ENCODE measurements around the gene ABHD13.
A peak's percentile ranks its signal among the peaks of the same experiment; 100 is the strongest.
"Not testable (repeated sequence)": the region's sequence is repeated elsewhere in the genome, so short reads cannot be mapped to it uniquely, and the experiment has no call there.

Gene ABHD13

GRCh38 chr13:108266321-108266990, 48.3 kb downstream of the ABHD13 start:
- H3K27ac Mint-ChIP-seq = peak overlapping the region; percentile 23
- H3K36me3 Mint-ChIP-seq (ENCODE audit: low read depth) = peaks cover 3% of the 10 kb centered on the region
- no peak for DNase-seq
- H3K27me3 Mint-ChIP-seq = no peaks in the 10 kb centered on the region
- no peaks in the 10 kb centered on the region for H3K9me3 Mint-ChIP-seq
- H3K4me1 Mint-ChIP-seq (ENCODE audit: low read depth) = peaks cover 42% of the 10 kb centered on the region
- H3K4me3 Mint-ChIP-seq = peak overlapping the region; percentile 11

GRCh38 chr13:108267347-108267746, 49.2 kb downstream of the ABHD13 start:
- no peaks in the 10 kb centered on the region for H3K27me3 Mint-ChIP-seq
- H3K4me1 Mint-ChIP-seq (ENCODE audit: low read depth) = peaks cover 44% of the 10 kb centered on the region
- H3K27ac Mint-ChIP-seq = no peak overlapping the region
- no peak overlapping the region for H3K4me3 Mint-ChIP-seq
- H3K9me3 Mint-ChIP-seq = no peaks in the 10 kb centered on the region
- peaks cover 3% of the 10 kb centered on the region for H3K36me3 Mint-ChIP-seq (ENCODE audit: low read depth)
- DNase-seq = no peak

DNA sequence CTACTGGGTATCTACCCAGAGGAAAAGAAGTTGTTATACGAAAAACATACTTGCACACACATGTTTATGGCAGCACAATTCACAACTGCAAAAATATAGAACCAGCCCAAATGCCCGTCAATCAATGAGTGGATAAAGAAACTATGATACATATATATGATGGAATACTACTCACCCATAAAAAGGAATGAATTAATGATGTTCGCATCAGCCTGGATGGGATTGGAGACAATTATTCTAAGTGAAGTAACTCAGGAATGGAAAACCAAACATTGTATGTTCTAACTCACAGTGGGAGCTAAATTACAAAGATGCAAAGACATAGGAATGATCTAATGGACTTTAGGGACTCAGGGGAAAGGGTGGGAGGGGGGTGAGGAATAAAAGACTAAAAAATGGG, 49.7 kb downstream of the ABHD13 start:
- not testable (repeated sequence) for H3K27ac Mint-ChIP-seq; H3K4me3 Mint-ChIP-seq; H3K27me3 Mint-ChIP-seq; H3K36me3 Mint-ChIP-seq (ENCODE audit: low read depth); H3K9me3 Mint-ChIP-seq; DNase-seq
- peaks cover 46% of the 10 kb centered on the region for H3K4me1 Mint-ChIP-seq (ENCODE audit: low read depth)

DNA sequence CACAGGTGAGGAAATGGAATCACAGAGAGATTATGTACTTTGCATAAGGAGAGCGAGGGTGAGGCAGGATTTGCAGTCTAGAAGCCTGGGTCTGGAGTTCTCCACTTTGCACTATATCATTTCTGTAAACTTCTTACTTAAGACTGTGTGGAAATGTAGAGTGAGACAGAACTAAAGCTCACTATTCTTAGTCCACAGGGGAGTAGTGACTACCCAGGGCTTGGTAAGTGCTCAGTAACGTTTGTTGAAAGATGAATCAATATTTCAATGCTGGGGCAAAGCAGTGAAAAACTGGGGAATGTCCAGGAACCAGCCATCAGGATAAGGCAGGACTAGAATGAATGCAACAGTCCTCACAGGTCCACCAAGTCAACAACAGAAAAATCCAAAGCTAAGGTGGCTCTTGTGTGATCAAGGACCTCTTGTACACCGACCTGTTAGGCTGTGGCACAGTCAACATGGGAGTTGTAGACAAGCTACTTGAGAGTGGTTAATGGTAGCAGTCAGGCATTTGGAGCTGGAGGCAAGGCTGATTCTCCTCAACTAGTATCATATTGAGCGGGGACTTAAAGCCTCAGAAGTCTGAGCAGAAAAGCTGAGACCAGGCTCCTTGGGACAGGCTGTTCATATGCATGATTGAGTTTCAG, 50.4 kb downstream of the ABHD13 start:
- Mint-ChIP-seq H3K4me3 (no peak overlapping the region), H3K9me3 (no peaks in the 10 kb centered on the region), H3K36me3 (ENCODE audit: low read depth) (peaks cover 3% of the 10 kb centered on the region), H3K27me3 (no peaks in the 10 kb centered on the region), H3K4me1 (ENCODE audit: low read depth) (peaks cover 46% of the 10 kb centered on the region), H3K27ac (peak overlapping the region; percentile 55)
- no peak for DNase-seq

DNA sequence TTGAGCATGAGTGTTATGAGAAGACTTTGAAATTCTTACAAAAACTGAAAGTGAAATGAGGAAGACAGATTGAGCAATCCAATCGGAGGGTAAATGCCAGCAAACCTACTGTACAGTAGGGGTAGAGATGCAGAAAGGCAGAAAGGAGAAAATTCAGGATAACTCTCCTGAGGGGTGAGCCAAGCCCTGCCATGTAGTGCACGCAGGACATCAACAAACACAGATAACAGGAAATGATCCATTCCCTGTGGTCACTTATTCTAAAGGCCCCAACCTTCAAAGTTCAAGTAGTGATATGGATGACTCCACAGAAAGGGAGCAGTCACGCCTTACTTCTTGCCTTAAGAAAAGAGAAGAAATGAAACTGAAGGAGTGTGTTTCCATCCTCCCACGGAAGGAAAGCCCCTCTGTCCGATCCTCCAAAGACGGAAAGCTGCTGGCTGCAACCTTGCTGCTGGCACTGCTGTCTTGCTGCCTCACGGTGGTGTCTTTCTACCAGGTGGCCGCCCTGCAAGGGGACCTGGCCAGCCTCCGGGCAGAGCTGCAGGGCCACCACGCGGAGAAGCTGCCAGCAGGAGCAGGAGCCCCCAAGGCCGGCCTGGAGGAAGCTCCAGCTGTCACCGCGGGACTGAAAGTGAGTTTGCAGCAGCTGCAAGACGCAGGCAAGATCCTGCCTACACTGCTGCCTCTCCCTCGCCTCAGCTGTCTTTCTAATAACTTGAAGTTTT, 51.6 kb downstream of the ABHD13 start, which contains the start of gene TNFSF13B:
Gene TNFSF13B (plus strand): TSS at position 118 of the 728 bp plus-strand sequence. CDS start 178 bp downstream, at position 296.
- Mint-ChIP-seq H3K27me3 (no peaks in the 10 kb centered on the region), H3K27ac (peak within 1 kb of the TSS; percentile 92), H3K36me3 (ENCODE audit: low read depth) (peaks cover 3% of the 10 kb centered on the region), H3K9me3 (no peaks in the 10 kb centered on the region), H3K4me3 (peak within 1 kb of the TSS; percentile 77), H3K4me1 (ENCODE audit: low read depth) (peaks cover 46% of the 10 kb centered on the region)
- DNase-seq = peak; percentile 67

- Mint-ChIP-seq H3K9me3 (no peaks in the 10 kb centered on the region), H3K4me3 (peak overlapping the region; percentile 77), H3K27ac (peak overlapping the region; percentile 92), H3K27me3 (no peaks in the 10 kb centered on the region), H3K4me1 (ENCODE audit: low read depth) (peaks cover 46% of the 10 kb centered on the region), H3K36me3 (ENCODE audit: low read depth) (peaks cover 3% of the 10 kb centered on the region)
- DNase-seq = no peak
Measured at GRCh38 chr13:108270442-108270841, 52.2 kb downstream of the ABHD13 start.

- no peaks in the 10 kb centered on the region for H3K27me3 Mint-ChIP-seq
- H3K4me1 Mint-ChIP-seq (ENCODE audit: low read depth) = peaks cover 30% of the 10 kb centered on the region
- H3K36me3 Mint-ChIP-seq (ENCODE audit: low read depth) = no peaks in the 10 kb centered on the region
- H3K4me3 Mint-ChIP-seq = no peak overlapping the region
- no peak overlapping the region for H3K27ac Mint-ChIP-seq
- no peak for DNase-seq
- H3K9me3 Mint-ChIP-seq = no peaks in the 10 kb centered on the region
Measured at GRCh38 chr13:108272333-108272732, 54.1 kb downstream of the ABHD13 start.

DNA sequence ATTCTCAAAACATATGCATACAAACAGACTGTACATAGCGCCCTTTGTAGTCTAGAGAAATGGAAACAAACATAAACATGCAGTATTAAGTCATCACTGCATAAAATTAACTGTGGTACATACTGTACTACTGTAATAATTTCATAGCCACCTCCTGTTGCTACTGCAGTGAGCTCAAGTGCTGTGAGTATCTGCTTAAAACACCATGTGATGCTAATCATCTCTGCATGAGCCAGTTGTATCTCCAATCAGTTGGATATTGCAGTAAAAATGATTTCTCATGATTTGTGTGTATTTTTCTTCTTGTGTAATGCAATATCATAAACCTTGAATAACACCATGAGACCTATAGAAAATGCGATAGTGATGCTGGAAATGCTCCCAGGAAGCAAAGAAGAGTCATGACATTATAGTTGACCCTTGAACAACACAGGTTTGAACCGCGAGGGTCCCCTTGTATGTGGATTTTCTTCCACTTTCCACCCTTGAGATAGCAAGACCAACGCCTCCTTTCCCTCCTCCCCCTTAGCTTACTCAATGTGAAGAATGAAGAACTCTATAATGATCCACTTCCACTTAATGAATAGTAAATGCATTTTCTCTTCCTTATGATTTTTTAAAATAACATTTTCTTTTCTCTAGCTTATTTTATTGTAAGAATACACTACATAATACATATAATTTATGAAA, 55.4 kb downstream of the ABHD13 start:
- DNase-seq = no peak
- no peaks in the 10 kb centered on the region for H3K36me3 Mint-ChIP-seq (ENCODE audit: low read depth)
- H3K4me1 Mint-ChIP-seq (ENCODE audit: low read depth) = peaks cover 26% of the 10 kb centered on the region
- H3K4me3 Mint-ChIP-seq = no peak overlapping the region
- no peak overlapping the region for H3K27ac Mint-ChIP-seq
- no peaks in the 10 kb centered on the region for H3K27me3 Mint-ChIP-seq
- no peaks in the 10 kb centered on the region for H3K9me3 Mint-ChIP-seq

- H3K9me3 Mint-ChIP-seq = no peaks in the 10 kb centered on the region
- no peaks in the 10 kb centered on the region for H3K27me3 Mint-ChIP-seq
- H3K4me1 Mint-ChIP-seq (ENCODE audit: low read depth) = peaks cover 16% of the 10 kb centered on the region
- no peak overlapping the region for H3K27ac Mint-ChIP-seq
- DNase-seq = no peak
- H3K36me3 Mint-ChIP-seq (ENCODE audit: low read depth) = no peaks in the 10 kb centered on the region
- no peak overlapping the region for H3K4me3 Mint-ChIP-seq
Measured at GRCh38 chr13:108274718-108275117, 56.5 kb downstream of the ABHD13 start.

GRCh38 chr13:108276060-108276459, 57.9 kb downstream of the ABHD13 start:
- Mint-ChIP-seq H3K27me3 (no peaks in the 10 kb centered on the region), H3K36me3 (ENCODE audit: low read depth) (no peaks in the 10 kb centered on the region), H3K4me1 (ENCODE audit: low read depth) (peaks cover 4% of the 10 kb centered on the region), H3K27ac (no peak overlapping the region), H3K4me3 (no peak overlapping the region), H3K9me3 (no peaks in the 10 kb centered on the region)
- DNase-seq = no peak

DNA sequence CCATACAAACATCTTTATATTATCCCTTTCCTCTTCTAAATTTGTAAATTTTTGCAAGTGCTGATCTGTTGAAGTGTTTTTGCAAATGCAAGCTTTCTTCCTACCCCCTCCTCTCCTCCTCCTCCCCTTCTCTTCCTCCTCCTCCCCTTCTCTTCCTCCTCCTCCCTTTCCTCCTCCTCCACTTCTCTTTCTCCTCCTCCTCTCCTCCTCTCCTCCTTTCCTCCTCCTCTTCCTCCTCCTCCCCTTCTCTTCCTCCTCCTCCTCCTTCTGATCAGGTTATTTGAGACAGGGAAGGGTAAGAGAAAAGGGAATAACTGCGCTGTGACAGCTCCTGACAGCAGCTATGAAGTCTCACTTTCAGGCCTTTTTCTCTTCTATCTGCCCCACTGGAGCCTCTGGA, 60.3 kb downstream of the ABHD13 start:
- Mint-ChIP-seq H3K4me1 (ENCODE audit: low read depth) (no peaks in the 10 kb centered on the region), H3K36me3 (ENCODE audit: low read depth) (no peaks in the 10 kb centered on the region), H3K4me3 (no peak overlapping the region), H3K27ac (no peak overlapping the region), H3K27me3 (no peaks in the 10 kb centered on the region), H3K9me3 (no peaks in the 10 kb centered on the region)
- no peak for DNase-seq

DNA sequence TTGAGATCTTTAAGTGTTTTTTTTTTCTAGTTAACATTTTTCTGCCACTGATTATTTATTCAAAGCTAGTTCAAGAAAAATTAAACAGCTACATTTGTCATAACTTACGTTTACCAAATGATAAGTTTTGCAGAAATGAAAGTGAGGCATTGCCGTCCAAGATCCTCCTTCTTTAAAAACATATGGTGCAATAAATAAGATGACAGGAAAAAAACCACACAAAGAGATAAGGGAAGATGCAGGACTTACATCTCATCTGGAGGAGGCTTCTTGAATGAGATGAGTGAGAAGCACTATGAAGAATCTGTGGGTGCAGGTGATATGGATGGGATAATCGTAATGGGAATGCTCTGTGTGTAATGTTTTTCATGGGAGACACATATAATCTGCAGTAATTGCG, 63.7 kb downstream of the ABHD13 start:
- H3K9me3 Mint-ChIP-seq = no peaks in the 10 kb centered on the region
- no peak overlapping the region for H3K27ac Mint-ChIP-seq
- DNase-seq = no peak
- no peak overlapping the region for H3K4me3 Mint-ChIP-seq
- H3K4me1 Mint-ChIP-seq (ENCODE audit: low read depth) = no peaks in the 10 kb centered on the region
- H3K36me3 Mint-ChIP-seq (ENCODE audit: low read depth) = no peaks in the 10 kb centered on the region
- H3K27me3 Mint-ChIP-seq = no peaks in the 10 kb centered on the region

- no peaks in the 10 kb centered on the region for H3K4me1 Mint-ChIP-seq (ENCODE audit: low read depth)
- no peaks in the 10 kb centered on the region for H3K27me3 Mint-ChIP-seq
- H3K4me3 Mint-ChIP-seq = no peak overlapping the region
- no peaks in the 10 kb centered on the region for H3K9me3 Mint-ChIP-seq
- H3K36me3 Mint-ChIP-seq (ENCODE audit: low read depth) = no peaks in the 10 kb centered on the region
- no peak for DNase-seq
- no peak overlapping the region for H3K27ac Mint-ChIP-seq
Measured at GRCh38 chr13:108283110-108283509, 64.9 kb downstream of the ABHD13 start.
